Measurements from ENCODE around the gene EIF2S3.

EIF2S3 gene

DNA sequence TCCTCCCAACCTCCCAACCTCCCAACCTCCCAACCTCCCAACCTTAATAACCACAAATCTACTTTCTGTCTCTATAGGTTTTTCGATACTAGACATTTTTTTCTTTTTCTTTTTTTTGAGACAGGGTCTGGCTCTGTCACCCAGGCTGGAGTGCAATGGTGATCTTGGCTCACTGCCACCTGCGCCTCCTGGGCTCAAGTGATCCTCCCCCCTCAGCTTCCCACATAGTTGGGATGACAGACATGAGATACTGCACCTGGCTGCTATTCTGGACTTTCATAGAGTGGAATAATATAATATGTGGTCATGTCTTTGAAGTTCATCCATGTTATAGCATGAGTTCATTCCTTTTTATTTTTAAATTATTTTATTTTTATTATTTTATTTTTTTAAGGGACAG, 55.3 kb downstream of the EIF2S3 start:
- DNase-seq (ENCODE audit: extremely low read depth, low read depth): no peak
- TF ChIP-seq, protein P1, sequence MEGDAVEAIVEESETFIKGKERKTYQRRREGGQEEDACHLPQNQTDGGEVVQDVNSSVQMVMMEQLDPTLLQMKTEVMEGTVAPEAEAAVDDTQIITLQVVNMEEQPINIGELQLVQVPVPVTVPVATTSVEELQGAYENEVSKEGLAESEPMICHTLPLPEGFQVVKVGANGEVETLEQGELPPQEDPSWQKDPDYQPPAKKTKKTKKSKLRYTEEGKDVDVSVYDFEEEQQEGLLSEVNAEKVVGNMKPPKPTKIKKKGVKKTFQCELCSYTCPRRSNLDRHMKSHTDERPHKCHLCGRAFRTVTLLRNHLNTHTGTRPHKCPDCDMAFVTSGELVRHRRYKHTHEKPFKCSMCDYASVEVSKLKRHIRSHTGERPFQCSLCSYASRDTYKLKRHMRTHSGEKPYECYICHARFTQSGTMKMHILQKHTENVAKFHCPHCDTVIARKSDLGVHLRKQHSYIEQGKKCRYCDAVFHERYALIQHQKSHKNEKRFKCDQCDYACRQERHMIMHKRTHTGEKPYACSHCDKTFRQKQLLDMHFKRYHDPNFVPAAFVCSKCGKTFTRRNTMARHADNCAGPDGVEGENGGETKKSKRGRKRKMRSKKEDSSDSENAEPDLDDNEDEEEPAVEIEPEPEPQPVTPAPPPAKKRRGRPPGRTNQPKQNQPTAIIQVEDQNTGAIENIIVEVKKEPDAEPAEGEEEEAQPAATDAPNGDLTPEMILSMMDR (IDR thresholded peaks at IDR 0.05; ENCODE audit: low read depth, low read length): no peak

DNA sequence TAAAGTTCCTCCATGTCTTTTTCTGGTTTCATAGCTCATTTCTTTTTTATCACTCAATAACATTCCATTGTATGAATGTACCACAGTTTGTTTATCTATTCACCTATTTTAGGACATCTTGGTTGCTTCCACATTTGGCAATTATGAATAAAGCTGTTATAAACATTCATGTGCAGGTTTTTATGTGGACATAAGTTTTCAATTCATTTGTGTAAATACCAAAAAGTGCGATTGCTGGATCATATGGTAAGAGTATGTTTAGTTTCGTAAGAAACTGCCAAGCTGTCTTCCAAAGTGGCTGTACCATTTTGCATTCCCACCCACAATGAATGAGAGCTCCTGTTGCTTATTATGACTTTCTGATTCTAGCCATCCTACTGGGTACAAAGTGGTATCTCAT, 58.4 kb downstream of the EIF2S3 start:
- TF ChIP-seq, protein P1 (IDR thresholded peaks at IDR 0.05; ENCODE audit: low read depth, low read length): no peak
- peak; percentile 20 for DNase-seq (ENCODE audit: extremely low read depth, low read depth)

DNA sequence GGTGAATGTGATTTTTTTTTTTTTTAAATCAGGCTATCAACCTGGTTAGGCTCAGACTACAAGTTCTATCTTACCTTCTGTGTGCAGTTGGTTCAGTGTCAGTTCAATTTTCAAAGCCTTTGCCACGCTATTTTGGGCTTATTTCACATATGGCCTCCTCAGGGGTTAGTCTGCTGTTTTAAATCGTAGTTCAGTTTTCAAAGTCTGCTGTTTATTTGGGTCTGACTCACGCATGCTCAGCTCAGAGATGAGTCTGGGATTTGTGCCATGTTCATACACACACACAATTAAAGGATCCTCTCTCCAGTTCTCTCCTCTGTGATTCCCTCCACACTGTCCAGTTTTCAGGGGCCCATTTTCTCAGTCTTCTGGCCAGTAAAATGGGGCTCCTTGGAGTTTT, 62.5 kb downstream of the EIF2S3 start:
- TF ChIP-seq, protein P1 (IDR thresholded peaks at IDR 0.05; ENCODE audit: low read depth, low read length): no peak
- DNase-seq (ENCODE audit: extremely low read depth, low read depth): peak; percentile 44

DNA sequence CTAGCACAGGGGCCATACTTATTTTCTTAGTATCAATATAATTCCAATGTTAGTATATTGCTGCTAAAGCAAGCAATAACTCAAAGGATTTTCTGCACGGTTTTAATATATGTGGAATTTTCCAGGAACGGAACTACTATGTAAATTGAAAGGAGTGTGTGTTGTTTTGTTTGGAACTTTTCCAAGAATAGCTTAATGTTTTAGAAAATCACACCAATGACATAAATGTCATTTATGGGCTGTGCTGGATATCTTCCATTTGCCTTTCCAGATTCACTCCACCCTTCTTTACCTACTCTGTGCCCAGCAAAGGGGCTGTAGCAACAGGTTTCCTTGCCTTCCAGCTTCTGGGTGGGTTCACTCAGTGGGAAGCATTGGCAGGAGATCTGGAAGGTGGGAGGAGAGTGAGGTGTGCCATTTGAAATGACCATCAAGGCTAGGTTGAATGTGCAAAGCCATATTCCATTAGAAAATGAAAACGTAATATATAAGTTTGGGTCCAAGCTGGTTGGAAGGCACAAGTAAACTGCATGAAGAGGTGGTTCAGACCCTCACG, 69.6 kb downstream of the EIF2S3 start:
- TF ChIP-seq, protein P1 (IDR thresholded peaks at IDR 0.05; ENCODE audit: low read depth, low read length): no peak
- no peak for DNase-seq (ENCODE audit: extremely low read depth, low read depth)

- TF ChIP-seq, protein P1 (IDR thresholded peaks at IDR 0.05; ENCODE audit: low read depth, low read length): no peak
- no peak for DNase-seq (ENCODE audit: extremely low read depth, low read depth)
Measured at GRCh38 chrX:24125028-24125612, 70.4 kb downstream of the EIF2S3 start.

Measured in AG09319 (cell line).